ENCODE data around the gene FBXO24. TPM values are rescaled to one million over a fixed set of nuclear protein-coding genes. Genes with fewer than 3 reads are reported as not detected.
A peak's percentile ranks its signal among the peaks of the same experiment; 100 is the strongest.
"Not testable (repeated sequence)": the region's sequence is repeated elsewhere in the genome, so short reads cannot be mapped to it uniquely, and the experiment has no call there.

Gene FBXO24, protein sequence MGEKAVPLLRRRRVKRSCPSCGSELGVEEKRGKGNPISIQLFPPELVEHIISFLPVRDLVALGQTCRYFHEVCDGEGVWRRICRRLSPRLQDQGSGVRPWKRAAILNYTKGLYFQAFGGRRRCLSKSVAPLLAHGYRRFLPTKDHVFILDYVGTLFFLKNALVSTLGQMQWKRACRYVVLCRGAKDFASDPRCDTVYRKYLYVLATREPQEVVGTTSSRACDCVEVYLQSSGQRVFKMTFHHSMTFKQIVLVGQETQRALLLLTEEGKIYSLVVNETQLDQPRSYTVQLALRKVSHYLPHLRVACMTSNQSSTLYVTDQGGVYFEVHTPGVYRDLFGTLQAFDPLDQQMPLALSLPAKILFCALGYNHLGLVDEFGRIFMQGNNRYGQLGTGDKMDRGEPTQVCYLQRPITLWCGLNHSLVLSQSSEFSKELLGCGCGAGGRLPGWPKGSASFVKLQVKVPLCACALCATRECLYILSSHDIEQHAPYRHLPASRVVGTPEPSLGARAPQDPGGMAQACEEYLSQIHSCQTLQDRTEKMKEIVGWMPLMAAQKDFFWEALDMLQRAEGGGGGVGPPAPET
- 1 to 10 TPM in 1 of 4 donors, under 1 TPM in 3; 0.47 to 2.4 (median 0.57) TPM for total RNA-seq

DNA sequence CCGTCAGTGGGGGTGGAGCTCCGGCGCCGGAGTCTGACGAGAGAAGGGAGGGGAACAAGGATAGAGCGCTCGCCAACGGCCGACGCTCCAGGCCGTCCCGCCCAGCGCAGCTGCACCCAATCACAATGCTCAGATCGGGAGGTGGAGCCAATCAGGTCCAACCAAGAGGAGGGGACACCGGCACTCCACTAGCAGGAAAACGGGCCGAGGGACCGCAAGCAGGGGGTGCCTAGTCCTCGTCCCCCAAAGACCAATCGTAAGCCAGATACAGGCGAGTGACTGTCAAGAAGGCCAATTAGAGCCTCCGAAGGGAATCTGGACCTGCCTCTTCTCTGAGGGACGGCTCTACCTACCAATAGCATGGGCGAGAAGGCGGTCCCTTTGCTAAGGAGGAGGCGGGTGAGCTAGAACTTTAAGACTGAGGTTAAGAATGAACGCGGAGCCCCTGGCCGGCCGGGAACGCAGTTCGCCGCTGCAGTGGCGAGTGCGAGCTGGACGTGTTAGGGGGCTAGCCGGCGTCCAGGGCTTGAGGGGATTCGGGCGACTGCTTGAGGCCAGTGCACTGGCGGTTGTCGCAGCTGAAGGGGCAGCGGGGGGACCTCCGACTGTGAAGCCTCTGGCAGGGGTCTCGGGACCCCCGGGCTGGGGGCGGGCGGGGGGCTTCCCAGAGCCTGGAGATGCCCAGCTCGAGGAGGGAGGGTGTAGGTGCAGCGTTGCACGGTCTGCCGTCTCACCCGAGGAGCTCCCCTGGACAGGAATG is at the start of gene FBXO24:
TSS of gene FBXO24 (plus strand) at position 63 of the 760 bp plus-strand sequence. CDS start at position 361, 298 bp downstream.
- 0% methylated on average over 1 of the region's 53 CpGs for WGBS
- no peaks in the 10 kb centered on the region for H3K27me3 ChIP-seq
- TF ChIP-seq EP300 (IDR thresholded peaks at IDR 0.05): no peak
- TF ChIP-seq, protein P1, sequence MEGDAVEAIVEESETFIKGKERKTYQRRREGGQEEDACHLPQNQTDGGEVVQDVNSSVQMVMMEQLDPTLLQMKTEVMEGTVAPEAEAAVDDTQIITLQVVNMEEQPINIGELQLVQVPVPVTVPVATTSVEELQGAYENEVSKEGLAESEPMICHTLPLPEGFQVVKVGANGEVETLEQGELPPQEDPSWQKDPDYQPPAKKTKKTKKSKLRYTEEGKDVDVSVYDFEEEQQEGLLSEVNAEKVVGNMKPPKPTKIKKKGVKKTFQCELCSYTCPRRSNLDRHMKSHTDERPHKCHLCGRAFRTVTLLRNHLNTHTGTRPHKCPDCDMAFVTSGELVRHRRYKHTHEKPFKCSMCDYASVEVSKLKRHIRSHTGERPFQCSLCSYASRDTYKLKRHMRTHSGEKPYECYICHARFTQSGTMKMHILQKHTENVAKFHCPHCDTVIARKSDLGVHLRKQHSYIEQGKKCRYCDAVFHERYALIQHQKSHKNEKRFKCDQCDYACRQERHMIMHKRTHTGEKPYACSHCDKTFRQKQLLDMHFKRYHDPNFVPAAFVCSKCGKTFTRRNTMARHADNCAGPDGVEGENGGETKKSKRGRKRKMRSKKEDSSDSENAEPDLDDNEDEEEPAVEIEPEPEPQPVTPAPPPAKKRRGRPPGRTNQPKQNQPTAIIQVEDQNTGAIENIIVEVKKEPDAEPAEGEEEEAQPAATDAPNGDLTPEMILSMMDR (IDR thresholded peaks at IDR 0.05): no peak
- peak in 1 of 3 donors; percentile 21 for TF ChIP-seq POLR2AphosphoS5 (IDR thresholded peaks at IDR 0.05)
- TF ChIP-seq POLR2A (IDR thresholded peaks at IDR 0.05): peak in 1 of 2 donors; percentile 11
- DNase-seq (ENCODE audit: low spot score in 2 of 2): peak; percentile 100
- H3K4me3 ChIP-seq: peak within 1 kb of the TSS; percentile 99
- H3K9me3 ChIP-seq: no peaks in the 10 kb centered on the region
- H3K27ac ChIP-seq: peak within 1 kb of the TSS; percentile 96
- peaks cover 10% of the 10 kb centered on the region for H3K36me3 ChIP-seq
- peaks cover 57% of the 10 kb centered on the region for H3K4me1 ChIP-seq

DNA sequence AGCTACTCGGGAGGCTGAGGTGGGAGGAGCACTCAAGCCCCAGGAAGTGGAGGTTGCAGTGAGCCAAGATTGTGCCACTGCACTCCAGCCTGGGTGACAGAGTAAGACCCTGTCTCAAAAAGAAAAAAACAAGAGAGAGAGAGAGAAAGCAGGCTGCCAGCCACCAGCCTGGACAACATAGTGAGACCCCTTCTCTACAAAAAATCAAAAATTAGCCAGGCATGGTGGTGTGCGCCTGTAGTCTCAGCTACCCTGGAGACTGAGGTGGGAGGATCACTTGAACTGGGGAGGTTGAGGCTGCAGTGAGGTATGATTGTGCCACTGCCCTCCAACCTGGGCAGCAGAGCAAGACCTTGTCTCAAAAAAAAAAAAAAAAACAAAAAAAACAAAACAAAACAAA is 49.4 kb upstream of the FBXO24 start:
- H3K4me1 ChIP-seq: peaks cover 15% of the 10 kb centered on the region
- not testable (repeated sequence) for H3K36me3 ChIP-seq; H3K27me3 ChIP-seq; H3K27ac ChIP-seq; DNase-seq (ENCODE audit: low spot score in 2 of 2); H3K4me3 ChIP-seq; H3K9me3 ChIP-seq
- 93% methylated on average over 2 of the region's 2 CpGs for WGBS

DNA sequence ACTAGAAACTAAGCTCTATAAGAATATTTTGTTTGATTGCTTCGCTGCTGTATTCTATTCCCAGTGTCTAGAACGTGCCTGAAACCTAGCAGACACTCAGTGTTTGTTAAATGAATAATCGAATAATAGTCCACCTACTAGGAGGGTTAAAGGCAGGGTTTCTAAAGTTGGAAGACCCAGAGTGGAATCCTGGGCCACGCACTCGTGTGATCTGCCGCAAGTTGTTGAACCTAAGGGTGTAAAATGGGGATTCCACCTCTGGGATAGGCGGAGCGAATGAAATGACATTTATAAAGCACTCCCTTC is 47.8 kb upstream of the FBXO24 start:
- Histone ChIP-seq H3K4me3 (peak overlapping the region; percentile 76), H3K4me1 (peaks cover 23% of the 10 kb centered on the region), H3K27me3 (peaks cover 3% of the 10 kb centered on the region), H3K36me3 (no peaks in the 10 kb centered on the region), H3K27ac (no peak overlapping the region), H3K9me3 (no peaks in the 10 kb centered on the region)
- 9% methylated on average over 8 of the region's 8 CpGs for WGBS
- TF ChIP-seq EP300 (IDR thresholded peaks at IDR 0.05) (no peak), POLR2AphosphoS5 (IDR thresholded peaks at IDR 0.05) (no peak)
- TF ChIP-seq, protein P1 (IDR thresholded peaks at IDR 0.05): no peak
- DNase-seq (ENCODE audit: low spot score in 2 of 2): no peak

DNA sequence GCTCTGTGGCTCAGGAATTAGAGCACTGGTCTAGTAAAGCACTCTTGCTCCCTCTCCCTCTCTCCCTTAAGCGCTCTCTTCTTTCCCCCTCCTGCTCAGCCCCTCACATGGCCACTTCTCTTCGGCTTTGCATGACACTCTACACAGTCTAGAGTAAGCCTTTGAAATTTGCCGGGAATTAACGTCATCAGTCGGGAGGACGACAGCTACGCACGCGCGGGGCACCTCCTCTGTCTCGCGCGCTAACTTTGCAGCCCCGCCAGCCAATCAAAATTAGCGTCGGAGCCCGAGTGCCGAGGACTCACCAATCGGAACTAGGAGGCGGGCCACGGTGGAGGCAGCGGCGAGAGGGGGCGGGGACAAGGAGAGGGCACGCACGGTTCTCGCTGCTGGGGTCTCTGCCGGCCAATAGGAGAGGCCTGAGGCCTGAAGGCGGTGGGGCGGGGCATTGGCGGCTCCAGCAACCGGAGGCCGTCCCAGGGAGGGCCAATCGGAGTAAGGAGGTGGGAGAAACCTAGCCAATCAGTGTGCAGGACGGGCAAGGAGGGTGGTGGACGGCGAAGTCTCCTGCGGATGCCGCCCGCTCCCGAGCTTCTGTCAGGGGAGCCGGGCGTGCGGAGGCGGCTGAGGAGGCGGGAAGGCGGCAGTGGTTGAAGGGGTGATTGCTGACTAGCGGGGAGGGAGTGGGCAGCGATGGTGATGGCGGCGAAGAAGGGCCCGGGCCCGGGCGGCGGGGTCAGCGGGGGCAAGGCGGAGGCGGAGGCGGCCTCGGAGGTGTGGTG is 47.3 kb upstream of the FBXO24 start, which contains the start of gene AGFG2:
TSS of gene AGFG2 (plus strand) at position 550 of the 782 bp plus-strand sequence. CDS start at position 694, 144 bp downstream.
- no peaks in the 10 kb centered on the region for H3K27me3 ChIP-seq
- H3K4me3 ChIP-seq: peak within 1 kb of the TSS; percentile 76
- H3K27ac ChIP-seq: peak within 1 kb of the TSS; percentile 67
- H3K36me3 ChIP-seq: no peaks in the 10 kb centered on the region
- TF ChIP-seq EP300 (IDR thresholded peaks at IDR 0.05) (no peak), POLR2A (IDR thresholded peaks at IDR 0.05) (no peak), POLR2AphosphoS5 (IDR thresholded peaks at IDR 0.05) (peak in 2 of 3 donors; percentile 12 to 41)
- TF ChIP-seq, protein P1 (IDR thresholded peaks at IDR 0.05): no peak
- H3K9me3 ChIP-seq: no peaks in the 10 kb centered on the region
- H3K4me1 ChIP-seq: peaks cover 28% of the 10 kb centered on the region
- under 1% methylated on average over 60 of the region's 60 CpGs for WGBS
- DNase-seq (ENCODE audit: low spot score in 2 of 2): peak; percentile 100

DNA sequence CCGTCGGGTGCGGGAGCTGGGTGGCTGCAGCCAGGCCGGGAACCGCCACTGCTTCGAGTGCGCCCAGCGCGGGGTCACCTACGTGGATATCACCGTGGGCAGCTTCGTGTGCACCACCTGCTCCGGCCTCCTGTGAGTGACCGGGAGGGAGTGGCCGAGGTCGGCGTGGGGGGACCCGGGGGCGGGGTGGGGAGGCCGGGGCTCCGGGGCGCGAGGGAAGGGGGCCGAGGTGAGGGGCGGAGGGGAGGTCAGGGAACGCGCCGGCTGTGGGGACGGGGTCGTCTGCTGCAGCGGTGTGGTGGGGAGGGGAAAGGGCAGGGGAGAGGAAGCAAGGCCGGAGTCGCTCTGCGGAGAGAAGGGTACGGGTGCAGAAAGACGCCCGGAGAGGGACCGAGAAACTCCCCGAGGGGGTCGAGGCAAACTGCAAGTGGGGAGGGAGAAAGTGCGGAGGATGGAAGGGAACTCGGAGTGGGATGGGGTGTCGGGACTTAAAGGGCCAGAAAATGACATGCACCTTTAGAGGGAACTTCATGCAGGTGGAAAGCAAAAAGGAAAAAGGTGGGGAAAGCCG is 46.6 kb upstream of the FBXO24 start:
- H3K4me3 ChIP-seq: peak overlapping the region; percentile 76
- no peak for DNase-seq (ENCODE audit: low spot score in 2 of 2)
- H3K36me3 ChIP-seq: no peaks in the 10 kb centered on the region
- no peaks in the 10 kb centered on the region for H3K27me3 ChIP-seq
- peaks cover 35% of the 10 kb centered on the region for H3K4me1 ChIP-seq
- H3K9me3 ChIP-seq: no peaks in the 10 kb centered on the region
- TF ChIP-seq EP300 (IDR thresholded peaks at IDR 0.05) (no peak), POLR2A (IDR thresholded peaks at IDR 0.05) (no peak), POLR2AphosphoS5 (IDR thresholded peaks at IDR 0.05) (no peak)
- TF ChIP-seq, protein P1 (IDR thresholded peaks at IDR 0.05): no peak
- WGBS: under 1% methylated on average over 34 of the region's 44 CpGs
- H3K27ac ChIP-seq: peak overlapping the region; percentile 67

All from suprapubic skin (tissue), 4 donors.